KMS-11 (cell line): ENCODE results near the gene TNKS2.

Experiments
- H2AFZ ChIP-seq: fragments of 200-600 bp; sonication (generic); 2 replicates; pipeline ENCODE4 v1.6.1; 2016; ENCODE audit warnings: antibody characterized with exemption, mixed run types, low read depth
- H3K27ac ChIP-seq: fragments of 200-600 bp; sonication (generic); 2 replicates; pipeline ENCODE4 v1.6.1; 2016; ENCODE audit warnings: mild to moderate bottlenecking, mixed run types
- H3K27me3 ChIP-seq: fragments of 200-600 bp; sonication (generic); 2 replicates; pipeline ENCODE4 v1.6.1; 2017; ENCODE audit warnings: mild to moderate bottlenecking, low read depth, mixed run types, moderate library complexity; ENCODE audit not compliant: insufficient read depth
- H3K36me3 ChIP-seq: fragments of 200-600 bp; sonication (generic); 2 replicates; pipeline ENCODE4 v1.6.1; 2017; ENCODE audit warnings: mild to moderate bottlenecking, mixed run types; ENCODE audit not compliant: insufficient read depth
- H3K4me1 ChIP-seq: fragments of 200-600 bp; sonication (generic); 2 replicates; pipeline ENCODE4 v1.6.1; 2016; ENCODE audit warnings: mild to moderate bottlenecking, low read depth, mixed run types; ENCODE audit not compliant: poor library complexity, severe bottlenecking
- H3K4me2 ChIP-seq: fragments of 200-600 bp; sonication (generic); 2 replicates; pipeline ENCODE4 v1.7.0; 2016; ENCODE audit warnings: mild to moderate bottlenecking, mixed run types
- H3K4me3 ChIP-seq: fragments of 200-600 bp; sonication (generic); IDR thresholded peaks from 2 replicates; pipeline ENCODE4 v1.6.1; 2017; ENCODE audit warnings: low read depth, low read length, mixed read lengths; ENCODE audit not compliant: insufficient read depth
- H3K79me2 ChIP-seq: fragments of 200-600 bp; sonication (generic); 2 replicates; pipeline ENCODE4 v1.6.1; 2016; ENCODE audit warnings: low read depth, mixed run types; ENCODE audit not compliant: insufficient read depth
- H3K9ac ChIP-seq: fragments of 200-600 bp; sonication (generic); 2 replicates; pipeline ENCODE4 v1.6.1; 2016; ENCODE audit warnings: mild to moderate bottlenecking, mixed run types
- H4K20me1 ChIP-seq: fragments of 200-600 bp; sonication (generic); 2 replicates; pipeline ENCODE4 v1.6.1; 2016; ENCODE audit warnings: mild to moderate bottlenecking, mixed run types; ENCODE audit not compliant: insufficient read depth
- CTCF ChIP-seq: fragments of 200-600 bp; sonication (generic); conservative IDR thresholded peaks from 2 replicates; pipeline ENCODE4 v1.6.1; 2017; ENCODE audit warnings: low read depth, mild to moderate bottlenecking, antibody characterized with exemption, low read length, moderate library complexity, mixed read lengths

Gene TNKS2

GRCh38 chr10:91759581-91759986 lies 38.6 kb upstream of the TNKS2 start:
- Histone ChIP-seq H3K4me1 (no peaks in the 10 kb centered on the region), H4K20me1 (no peaks in the 10 kb centered on the region), H3K27me3 (no peaks in the 10 kb centered on the region), H3K79me2 (no peaks in the 10 kb centered on the region), H2AFZ (no peak overlapping the region), H3K27ac (no peak overlapping the region), H3K9ac (no peak overlapping the region), H3K36me3 (no peaks in the 10 kb centered on the region), H3K4me3 (no peak overlapping the region), H3K4me2 (no peak overlapping the region)
- TF ChIP-seq CTCF = no peak

- H3K4me1 ChIP-seq = no peaks in the 10 kb centered on the region
- H3K27ac ChIP-seq = no peak overlapping the region
- H3K79me2 ChIP-seq = no peaks in the 10 kb centered on the region
- no peaks in the 10 kb centered on the region for H3K36me3 ChIP-seq
- H3K4me2 ChIP-seq = no peak overlapping the region
- H3K27me3 ChIP-seq = no peaks in the 10 kb centered on the region
- H3K4me3 ChIP-seq = no peak overlapping the region
- H3K9ac ChIP-seq = no peak overlapping the region
- no peak for TF ChIP-seq CTCF
- no peak overlapping the region for H2AFZ ChIP-seq
- no peaks in the 10 kb centered on the region for H4K20me1 ChIP-seq
These were observed 36.5 kb upstream of the TNKS2 start for GRCh38 chr10:91761721-91762120.

- H3K4me2 ChIP-seq = no peak overlapping the region
- no peak overlapping the region for H3K4me3 ChIP-seq
- H4K20me1 ChIP-seq = no peaks in the 10 kb centered on the region
- no peaks in the 10 kb centered on the region for H3K27me3 ChIP-seq
- TF ChIP-seq CTCF = no peak
- no peaks in the 10 kb centered on the region for H3K36me3 ChIP-seq
- H3K27ac ChIP-seq = no peak overlapping the region
- H3K79me2 ChIP-seq = no peaks in the 10 kb centered on the region
- H3K4me1 ChIP-seq = no peaks in the 10 kb centered on the region
- H3K9ac ChIP-seq = no peak overlapping the region
- no peak overlapping the region for H2AFZ ChIP-seq
These were observed 35.3 kb upstream of the TNKS2 start for GRCh38 chr10:91762878-91763277.

GRCh38 chr10:91766676-91767075 lies 31.6 kb upstream of the TNKS2 start:
- Histone ChIP-seq H3K9ac (no peak overlapping the region), H3K4me3 (no peak overlapping the region), H2AFZ (no peak overlapping the region), H3K27me3 (no peaks in the 10 kb centered on the region), H3K79me2 (no peaks in the 10 kb centered on the region), H3K27ac (no peak overlapping the region), H3K4me1 (no peaks in the 10 kb centered on the region), H4K20me1 (no peaks in the 10 kb centered on the region), H3K4me2 (no peak overlapping the region), H3K36me3 (no peaks in the 10 kb centered on the region)
- no peak for TF ChIP-seq CTCF

GRCh38 chr10:91768123-91768522 lies 30.1 kb upstream of the TNKS2 start:
- H3K9ac ChIP-seq = no peak overlapping the region
- no peaks in the 10 kb centered on the region for H3K27me3 ChIP-seq
- H2AFZ ChIP-seq = no peak overlapping the region
- no peaks in the 10 kb centered on the region for H3K36me3 ChIP-seq
- H4K20me1 ChIP-seq = no peaks in the 10 kb centered on the region
- H3K79me2 ChIP-seq = no peaks in the 10 kb centered on the region
- no peak for TF ChIP-seq CTCF
- no peak overlapping the region for H3K4me3 ChIP-seq
- H3K27ac ChIP-seq = no peak overlapping the region
- H3K4me2 ChIP-seq = no peak overlapping the region
- no peaks in the 10 kb centered on the region for H3K4me1 ChIP-seq
